GM21576 (cell line): Measurements from ENCODE around the gene MYO5C.

Experiments used
- ATAC-seq: cut with Tn5 transposase; IDR thresholded peaks from one replicate; pipeline ENCODE4 v1.9.1; 2021; ENCODE audit warnings: mild to moderate bottlenecking, moderate library complexity; ENCODE audit not compliant: unreplicated experiment

The MYO5C gene

DNA sequence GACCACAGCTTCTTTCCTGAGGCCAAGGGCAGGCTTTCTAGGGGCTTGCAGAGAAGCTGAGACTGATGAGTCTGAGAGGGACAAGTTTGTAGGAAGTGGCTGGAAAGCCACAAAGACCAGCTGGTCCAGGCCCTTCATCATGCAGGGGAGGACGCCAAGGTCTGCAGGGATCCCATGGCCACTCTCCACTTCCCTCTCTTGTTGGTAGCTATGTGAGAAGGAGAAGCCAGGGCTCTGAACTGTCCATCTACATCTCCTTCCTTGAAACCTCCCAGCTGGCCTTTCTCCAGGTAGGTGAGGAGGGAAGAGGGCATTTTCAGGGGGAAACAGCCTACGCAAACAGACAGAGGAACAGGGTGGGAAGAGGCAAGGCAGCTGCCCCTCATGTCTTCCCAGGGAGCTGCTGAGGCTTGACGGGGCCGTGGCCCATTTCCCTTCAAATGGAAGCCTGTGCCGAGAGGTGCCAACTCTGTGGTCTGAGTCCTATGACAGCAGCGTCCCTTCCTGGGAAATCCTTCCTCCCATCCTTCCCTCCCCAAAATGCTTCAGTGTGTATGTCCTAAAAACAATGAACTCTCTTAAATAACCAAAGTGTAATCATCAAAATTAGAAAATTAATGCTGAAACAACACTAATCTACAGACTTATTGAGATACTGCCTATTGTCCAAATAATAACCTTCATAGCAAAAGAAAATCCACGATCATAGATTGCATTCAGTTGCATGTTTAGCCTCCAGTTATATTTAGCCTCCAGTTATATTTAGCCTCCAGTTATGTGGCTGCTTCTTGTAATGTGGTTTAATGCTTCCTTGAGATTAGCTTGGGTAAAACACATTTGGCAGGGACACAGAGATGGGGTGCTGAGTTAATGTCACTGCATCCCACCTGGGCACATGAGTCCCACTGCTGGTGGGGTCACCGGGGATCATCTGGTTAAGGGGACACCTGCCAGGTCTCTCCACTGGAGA lies 140.4 kb downstream of the MYO5C start:
- ATAC-seq: no peak

GRCh38 chr15:52153900-52154895 lies 141.4 kb downstream of the MYO5C start:
- ATAC-seq: no peak

- ATAC-seq: no peak
Observed at GRCh38 chr15:52151353-52151752, 144.3 kb downstream of the MYO5C start.

- ATAC-seq: no peak
Observed at GRCh38 chr15:52150871-52151270, 144.7 kb downstream of the MYO5C start.

DNA sequence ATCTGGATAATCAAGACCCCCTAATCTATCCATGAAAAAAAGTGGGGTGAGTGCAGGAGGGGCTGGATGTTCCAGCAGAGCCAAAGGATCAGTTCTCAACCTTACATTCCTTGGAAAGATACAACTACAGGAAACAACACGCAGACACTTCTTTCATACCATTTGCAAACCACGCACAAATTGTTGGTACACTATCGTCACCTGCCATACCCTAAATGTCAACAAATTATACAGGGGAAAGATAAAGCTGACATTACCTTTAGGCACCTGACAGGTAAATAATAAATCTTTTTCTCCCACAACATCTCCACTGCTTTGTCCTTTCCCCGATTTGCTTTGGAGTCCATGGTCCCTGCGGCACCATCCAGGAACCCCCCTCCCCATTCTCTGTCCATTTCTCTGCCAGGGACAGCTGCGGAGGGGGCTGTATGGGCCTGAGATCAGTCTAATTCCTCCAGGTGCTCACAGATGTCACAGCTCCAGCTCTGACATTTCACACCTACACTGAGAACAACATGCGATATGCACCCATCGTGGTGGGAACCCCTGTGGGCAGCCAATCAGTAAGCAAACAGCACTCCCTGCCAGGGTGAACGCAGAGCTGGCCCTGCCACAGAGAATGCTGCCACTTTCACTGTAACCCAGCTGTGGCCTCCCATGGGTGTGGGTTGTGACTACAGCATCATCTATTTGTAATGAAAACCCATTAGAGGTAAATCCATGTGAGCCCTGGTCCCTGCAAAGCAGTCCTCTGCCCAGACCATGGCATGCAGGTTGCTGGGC lies 145.4 kb downstream of the MYO5C start:
- ATAC-seq: no peak

DNA sequence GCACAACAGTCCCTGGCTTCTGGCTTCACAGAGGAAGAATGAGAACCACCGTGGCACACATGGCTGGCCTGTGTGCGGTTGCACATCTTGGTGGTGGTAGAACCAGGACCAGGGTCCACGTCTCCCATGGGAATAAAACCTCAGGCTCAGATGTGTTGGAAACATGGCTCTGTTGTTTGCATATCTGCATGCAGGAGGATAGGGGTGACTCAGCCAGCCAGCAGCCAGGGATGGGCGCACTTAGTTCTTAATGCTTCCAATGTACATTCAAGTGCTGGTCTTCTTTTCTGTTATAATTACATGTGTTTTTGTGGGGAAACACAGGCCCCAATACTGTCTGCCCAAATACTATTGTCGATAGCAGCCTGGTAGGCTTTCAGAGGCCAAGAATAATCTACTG lies 147.2 kb downstream of the MYO5C start:
- no peak for ATAC-seq

- no peak for ATAC-seq
Observed at GRCh38 chr15:52146776-52147175, 148.8 kb downstream of the MYO5C start.

DNA sequence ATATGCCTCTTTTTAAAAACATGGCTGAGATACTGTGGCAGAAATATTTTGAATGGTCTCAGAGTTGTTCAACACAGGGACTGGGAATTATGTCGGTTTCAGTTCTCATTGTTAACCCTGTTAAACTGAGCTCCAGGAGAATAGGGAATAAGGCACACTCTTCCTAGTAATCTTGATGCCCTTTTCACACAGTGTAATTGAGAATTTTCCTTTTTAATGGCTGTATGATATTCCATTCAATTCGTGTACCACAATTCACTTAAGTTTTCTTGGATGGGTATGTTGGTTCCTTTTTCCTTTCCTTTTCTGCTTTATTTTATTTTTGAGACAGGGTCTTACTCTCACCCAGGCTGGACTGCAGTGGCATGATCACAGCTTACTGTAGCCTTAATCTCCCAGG lies 149.3 kb downstream of the MYO5C start:
- no peak for ATAC-seq

- no peak for ATAC-seq
Observed at GRCh38 chr15:52144656-52145178, 150.9 kb downstream of the MYO5C start.

DNA sequence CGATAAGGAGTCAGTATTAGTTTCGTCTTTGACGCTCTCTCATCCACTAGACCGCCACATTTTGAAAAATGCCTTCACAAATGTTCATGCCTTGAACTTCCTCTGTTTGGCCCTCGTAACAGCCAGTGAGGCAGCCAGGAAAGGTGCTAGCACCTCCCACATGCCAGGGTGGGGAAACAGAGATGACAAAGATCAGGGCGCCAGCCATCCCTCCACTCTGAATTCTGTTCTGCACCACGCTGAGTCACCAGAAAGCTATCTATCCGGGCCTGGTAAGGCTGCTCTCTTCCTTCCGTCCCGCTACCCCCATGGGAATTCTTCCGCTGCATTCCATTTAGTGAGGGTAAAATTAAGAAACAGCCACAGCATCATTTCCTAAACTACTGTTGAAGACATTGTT lies 151.7 kb downstream of the MYO5C start:
- ATAC-seq: no peak
